GM12874 (cell line): ENCODE results near the gene DEPP1.
A peak's percentile ranks its signal among the peaks of the same experiment; 100 is the strongest.

ENCODE experiments used
- TF ChIP-seq, protein P1 (sequence below): IDR thresholded peaks from 2 replicates; pipeline ENCODE4 v1.5.1; 2011; ENCODE audit warnings: low read depth, mild to moderate bottlenecking, control low read depth, low read length, moderate library complexity; ENCODE audit not compliant: insufficient read depth

Gene DEPP1

GRCh38 chr10:44975431-44976331, 2.9 kb downstream of the DEPP1 start:
- TF ChIP-seq, protein P1, sequence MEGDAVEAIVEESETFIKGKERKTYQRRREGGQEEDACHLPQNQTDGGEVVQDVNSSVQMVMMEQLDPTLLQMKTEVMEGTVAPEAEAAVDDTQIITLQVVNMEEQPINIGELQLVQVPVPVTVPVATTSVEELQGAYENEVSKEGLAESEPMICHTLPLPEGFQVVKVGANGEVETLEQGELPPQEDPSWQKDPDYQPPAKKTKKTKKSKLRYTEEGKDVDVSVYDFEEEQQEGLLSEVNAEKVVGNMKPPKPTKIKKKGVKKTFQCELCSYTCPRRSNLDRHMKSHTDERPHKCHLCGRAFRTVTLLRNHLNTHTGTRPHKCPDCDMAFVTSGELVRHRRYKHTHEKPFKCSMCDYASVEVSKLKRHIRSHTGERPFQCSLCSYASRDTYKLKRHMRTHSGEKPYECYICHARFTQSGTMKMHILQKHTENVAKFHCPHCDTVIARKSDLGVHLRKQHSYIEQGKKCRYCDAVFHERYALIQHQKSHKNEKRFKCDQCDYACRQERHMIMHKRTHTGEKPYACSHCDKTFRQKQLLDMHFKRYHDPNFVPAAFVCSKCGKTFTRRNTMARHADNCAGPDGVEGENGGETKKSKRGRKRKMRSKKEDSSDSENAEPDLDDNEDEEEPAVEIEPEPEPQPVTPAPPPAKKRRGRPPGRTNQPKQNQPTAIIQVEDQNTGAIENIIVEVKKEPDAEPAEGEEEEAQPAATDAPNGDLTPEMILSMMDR = no peak

- TF ChIP-seq, protein P1 = peak; percentile 94
These were observed 3.8 kb downstream of the DEPP1 start for GRCh38 chr10:44974628-44975430.

DNA sequence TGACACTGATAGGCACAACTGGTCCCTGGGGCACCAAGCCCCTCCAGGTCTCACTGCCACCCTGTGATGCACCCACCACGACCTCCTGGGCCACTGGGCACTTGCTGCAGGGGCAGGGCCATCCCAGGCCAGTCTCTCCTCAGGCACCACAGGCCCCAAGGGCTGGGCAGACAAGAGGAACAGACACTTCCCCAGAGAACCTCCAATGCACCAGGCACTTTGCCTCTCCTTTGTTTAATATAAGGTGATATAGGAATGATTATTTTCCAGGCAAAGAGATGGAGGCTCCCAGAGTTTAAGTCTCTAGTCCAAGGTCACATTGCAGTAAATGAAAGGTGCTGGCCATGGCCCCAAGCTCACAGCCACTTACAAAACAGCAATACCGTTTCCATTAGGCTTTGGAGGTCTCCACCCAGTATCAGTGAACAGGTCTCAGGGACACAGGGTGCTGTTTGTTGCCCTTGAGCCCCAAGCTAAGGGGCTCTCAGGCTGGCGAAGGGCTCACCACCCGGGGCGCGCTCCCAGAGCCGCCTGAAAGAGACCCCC, 4.5 kb downstream of the DEPP1 start:
- TF ChIP-seq, protein P1 = no peak

GRCh38 chr10:44973323-44974081, 5.1 kb downstream of the DEPP1 start:
- TF ChIP-seq, protein P1 = no peak

GRCh38 chr10:44972874-44973306, 5.7 kb downstream of the DEPP1 start:
- TF ChIP-seq, protein P1 = no peak

DNA sequence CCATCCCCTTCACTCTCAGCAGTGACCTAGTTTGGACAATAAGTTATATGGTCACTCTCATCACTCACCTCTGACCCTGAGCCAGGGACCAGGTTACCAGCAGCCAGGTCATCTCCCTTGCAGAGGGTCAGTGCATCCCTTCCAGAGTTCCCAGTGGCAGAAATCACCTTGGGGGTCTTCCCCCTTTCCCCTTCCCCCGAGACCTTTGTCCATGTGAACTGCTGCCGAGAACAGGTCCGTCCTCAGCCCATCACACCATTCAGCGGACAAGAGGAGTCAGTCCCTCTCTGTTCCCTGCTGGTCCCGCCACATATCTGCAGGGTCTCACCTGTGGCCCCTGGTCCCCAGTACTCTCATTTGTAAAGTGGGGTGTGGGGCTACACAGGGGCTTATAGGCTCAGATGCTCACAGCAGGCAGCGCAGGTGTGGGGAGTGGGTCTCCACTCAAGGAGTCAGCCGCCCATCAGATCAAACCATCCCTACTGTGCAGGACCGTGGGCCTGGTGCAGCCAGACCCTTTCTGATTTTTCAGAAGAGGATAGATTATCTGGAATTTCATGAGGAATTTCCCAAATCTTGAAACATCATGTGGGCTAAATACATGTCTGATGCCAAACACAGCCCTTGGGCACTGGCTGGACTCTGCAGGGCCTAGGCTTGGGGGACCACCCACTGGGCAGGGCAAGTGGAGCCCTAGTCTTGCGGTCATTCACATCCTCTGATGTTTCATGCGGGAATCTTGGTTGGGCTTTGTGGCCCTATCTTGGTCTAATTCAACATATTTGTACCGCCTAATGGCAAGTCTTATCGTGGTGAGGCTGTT, 6.5 kb downstream of the DEPP1 start:
- TF ChIP-seq, protein P1 = no peak
